ENCODE results near the gene NOXA1. TPM values are rescaled to one million over a fixed set of nuclear protein-coding genes. Genes with fewer than 3 reads are reported as not detected.

Gene NOXA1
- total RNA-seq, 1 donor from 2014 or later = 6.9 TPM

GRCh38 chr9:137379761-137380161 is 43.4 kb upstream of the NOXA1 start:
- no peaks in the 10 kb centered on the region for H3K27me3 ChIP-seq (ENCODE audit: low read depth)
- intact Hi-C loops (cut with DNase I) = no loop called here
- no peak overlapping the region for H3K4me3 ChIP-seq
- no peak overlapping the region for H3K27ac ChIP-seq
- TF ChIP-seq, protein P1, sequence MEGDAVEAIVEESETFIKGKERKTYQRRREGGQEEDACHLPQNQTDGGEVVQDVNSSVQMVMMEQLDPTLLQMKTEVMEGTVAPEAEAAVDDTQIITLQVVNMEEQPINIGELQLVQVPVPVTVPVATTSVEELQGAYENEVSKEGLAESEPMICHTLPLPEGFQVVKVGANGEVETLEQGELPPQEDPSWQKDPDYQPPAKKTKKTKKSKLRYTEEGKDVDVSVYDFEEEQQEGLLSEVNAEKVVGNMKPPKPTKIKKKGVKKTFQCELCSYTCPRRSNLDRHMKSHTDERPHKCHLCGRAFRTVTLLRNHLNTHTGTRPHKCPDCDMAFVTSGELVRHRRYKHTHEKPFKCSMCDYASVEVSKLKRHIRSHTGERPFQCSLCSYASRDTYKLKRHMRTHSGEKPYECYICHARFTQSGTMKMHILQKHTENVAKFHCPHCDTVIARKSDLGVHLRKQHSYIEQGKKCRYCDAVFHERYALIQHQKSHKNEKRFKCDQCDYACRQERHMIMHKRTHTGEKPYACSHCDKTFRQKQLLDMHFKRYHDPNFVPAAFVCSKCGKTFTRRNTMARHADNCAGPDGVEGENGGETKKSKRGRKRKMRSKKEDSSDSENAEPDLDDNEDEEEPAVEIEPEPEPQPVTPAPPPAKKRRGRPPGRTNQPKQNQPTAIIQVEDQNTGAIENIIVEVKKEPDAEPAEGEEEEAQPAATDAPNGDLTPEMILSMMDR (IDR thresholded peaks at IDR 0.05) = no peak
- H3K9me3 ChIP-seq = no peaks in the 10 kb centered on the region
- no peak for ATAC-seq
- DNase-seq = peak; percentile 24
- no peaks in the 10 kb centered on the region for H3K4me1 ChIP-seq
- H3K36me3 ChIP-seq = no peaks in the 10 kb centered on the region

GRCh38 chr9:137380171-137380570 is 43.0 kb upstream of the NOXA1 start:
- H3K27me3 ChIP-seq (ENCODE audit: low read depth) = no peaks in the 10 kb centered on the region
- TF ChIP-seq, protein P1 (IDR thresholded peaks at IDR 0.05) = no peak
- H3K27ac ChIP-seq = no peak overlapping the region
- intact Hi-C loops (cut with DNase I) = no loop called here
- no peak overlapping the region for H3K4me3 ChIP-seq
- ATAC-seq = no peak
- H3K36me3 ChIP-seq = no peaks in the 10 kb centered on the region
- DNase-seq = no peak
- no peaks in the 10 kb centered on the region for H3K4me1 ChIP-seq
- H3K9me3 ChIP-seq = no peaks in the 10 kb centered on the region

DNA sequence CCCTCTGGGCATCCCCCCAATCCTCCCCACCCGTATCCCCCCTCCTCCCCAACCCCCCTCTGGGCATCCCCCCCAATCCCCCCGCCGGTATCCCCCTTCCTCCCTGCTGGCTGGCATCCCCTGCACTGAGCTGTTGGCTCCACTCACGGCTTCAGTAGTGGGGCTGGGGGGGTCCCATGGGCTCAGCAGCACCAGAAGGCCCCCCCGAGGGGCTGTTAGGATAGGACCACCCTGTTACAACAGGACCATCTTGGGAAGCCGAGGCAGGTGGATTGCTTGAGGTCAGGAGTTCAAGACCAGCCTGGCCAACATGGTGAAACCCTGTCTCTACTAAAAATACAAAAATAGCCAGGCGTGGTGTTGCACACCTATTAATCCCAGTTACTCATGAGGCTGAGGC is 42.6 kb upstream of the NOXA1 start:
- no peak overlapping the region for H3K27ac ChIP-seq
- H3K4me1 ChIP-seq = no peaks in the 10 kb centered on the region
- H3K9me3 ChIP-seq = no peaks in the 10 kb centered on the region
- intact Hi-C loops (cut with DNase I) = no loop called here
- no peaks in the 10 kb centered on the region for H3K27me3 ChIP-seq (ENCODE audit: low read depth)
- ATAC-seq (no peak), DNase-seq (no peak)
- TF ChIP-seq, protein P1 (IDR thresholded peaks at IDR 0.05) = no peak
- H3K36me3 ChIP-seq = no peaks in the 10 kb centered on the region
- H3K4me3 ChIP-seq = no peak overlapping the region

GRCh38 chr9:137381501-137382443 is 41.4 kb upstream of the NOXA1 start:
- Histone ChIP-seq H3K36me3 (no peaks in the 10 kb centered on the region), H3K27ac (no peak overlapping the region), H3K27me3 (ENCODE audit: low read depth) (no peaks in the 10 kb centered on the region), H3K4me3 (no peak overlapping the region), H3K9me3 (no peaks in the 10 kb centered on the region), H3K4me1 (no peaks in the 10 kb centered on the region)
- ATAC-seq = peak in 1 of 2 donors; percentile 6
- DNase-seq = peak; percentile 36
- intact Hi-C loops (cut with DNase I) = no loop called here
- TF ChIP-seq, protein P1 (IDR thresholded peaks at IDR 0.05) = no peak

GRCh38 chr9:137382444-137383080 is 40.6 kb upstream of the NOXA1 start:
- Histone ChIP-seq H3K27me3 (ENCODE audit: low read depth) (no peaks in the 10 kb centered on the region), H3K4me1 (peaks cover 6% of the 10 kb centered on the region), H3K4me3 (no peak overlapping the region), H3K9me3 (no peaks in the 10 kb centered on the region), H3K36me3 (no peaks in the 10 kb centered on the region), H3K27ac (no peak overlapping the region)
- no peak for DNase-seq
- TF ChIP-seq, protein P1 (IDR thresholded peaks at IDR 0.05) = no peak
- peak in 1 of 2 donors; percentile 23 for ATAC-seq
- intact Hi-C loops (cut with DNase I) = no loop called here
